B cell (primary cell): ENCODE data around the gene MDGA2.

ENCODE experiments used
- CTCF ChIP-seq: fragments of 200-600 bp; IDR thresholded peaks from one replicate; pipeline ENCODE4 v1.8.0; 2022; ENCODE audit warnings: antibody characterized with exemption, mild to moderate bottlenecking
- EZH2 ChIP-seq: IDR thresholded peaks from 2 replicates; pipeline ENCODE4 v1.6.1; 2012; ENCODE audit warnings: borderline replicate concordance, low read depth, mild to moderate bottlenecking, moderate library complexity, low read length; ENCODE audit not compliant: insufficient read depth, poor library complexity, severe bottlenecking

GRCh38 chr14:47223656-47224055 lies 451.7 kb downstream of the MDGA2 start:
- no peak for TF ChIP-seq EZH2
- TF ChIP-seq CTCF, result no peak
